SK-N-MC (cell line): ENCODE data around the gene FCGBP.

ENCODE experiments used
- EZH2 ChIP-seq: fragments of 200-600 bp; sonication (generic); IDR thresholded peaks from one replicate; pipeline ENCODE4 v1.6.1; 2017; ENCODE audit warnings: antibody characterized with exemption
- FOXP2 ChIP-seq: optimal IDR thresholded peaks from 2 replicates; pipeline ENCODE3; 2011; ENCODE audit warnings: mild to moderate bottlenecking, moderate library complexity; ENCODE audit not compliant: insufficient read depth; ENCODE audit errors: extremely low read length, control extremely low read depth
- POLR2AphosphoS5 ChIP-seq: IDR thresholded peaks from 2 replicates; pipeline ENCODE4 v1.6.1; 2012; ENCODE audit warnings: mild to moderate bottlenecking, low read depth, low read length, borderline replicate concordance

GRCh38 chr19:39934584-39935363 is at the start of gene FCGBP:
- no peak for TF ChIP-seq POLR2AphosphoS5
- TF ChIP-seq EZH2, result no peak
- no peak for TF ChIP-seq FOXP2
